22Rv1 (cell line): ENCODE results near the gene LDLRAD4.

Experiments
- H3K27ac ChIP-seq: fragments of 450-650 bp; 2 replicates; pipeline ENCODE4 v1.5.1; 2017
- ZFX ChIP-seq: fragments of 450-650 bp; IDR thresholded peaks from 2 replicates; pipeline ENCODE4 v1.6.1; 2017; ENCODE audit warnings: antibody characterized with exemption, borderline replicate concordance
- TF ChIP-seq, protein P1 (sequence below): fragments of 450-650 bp; IDR thresholded peaks from 2 replicates; pipeline ENCODE4 v1.5.1; 2017; ENCODE audit warnings: mild to moderate bottlenecking

The LDLRAD4 gene

GRCh38 chr18:13445241-13445897, 226.8 kb downstream of the LDLRAD4 start:
- no peak overlapping the region for H3K27ac ChIP-seq
- TF ChIP-seq, protein P1, sequence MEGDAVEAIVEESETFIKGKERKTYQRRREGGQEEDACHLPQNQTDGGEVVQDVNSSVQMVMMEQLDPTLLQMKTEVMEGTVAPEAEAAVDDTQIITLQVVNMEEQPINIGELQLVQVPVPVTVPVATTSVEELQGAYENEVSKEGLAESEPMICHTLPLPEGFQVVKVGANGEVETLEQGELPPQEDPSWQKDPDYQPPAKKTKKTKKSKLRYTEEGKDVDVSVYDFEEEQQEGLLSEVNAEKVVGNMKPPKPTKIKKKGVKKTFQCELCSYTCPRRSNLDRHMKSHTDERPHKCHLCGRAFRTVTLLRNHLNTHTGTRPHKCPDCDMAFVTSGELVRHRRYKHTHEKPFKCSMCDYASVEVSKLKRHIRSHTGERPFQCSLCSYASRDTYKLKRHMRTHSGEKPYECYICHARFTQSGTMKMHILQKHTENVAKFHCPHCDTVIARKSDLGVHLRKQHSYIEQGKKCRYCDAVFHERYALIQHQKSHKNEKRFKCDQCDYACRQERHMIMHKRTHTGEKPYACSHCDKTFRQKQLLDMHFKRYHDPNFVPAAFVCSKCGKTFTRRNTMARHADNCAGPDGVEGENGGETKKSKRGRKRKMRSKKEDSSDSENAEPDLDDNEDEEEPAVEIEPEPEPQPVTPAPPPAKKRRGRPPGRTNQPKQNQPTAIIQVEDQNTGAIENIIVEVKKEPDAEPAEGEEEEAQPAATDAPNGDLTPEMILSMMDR = no peak
- TF ChIP-seq ZFX = no peak

DNA sequence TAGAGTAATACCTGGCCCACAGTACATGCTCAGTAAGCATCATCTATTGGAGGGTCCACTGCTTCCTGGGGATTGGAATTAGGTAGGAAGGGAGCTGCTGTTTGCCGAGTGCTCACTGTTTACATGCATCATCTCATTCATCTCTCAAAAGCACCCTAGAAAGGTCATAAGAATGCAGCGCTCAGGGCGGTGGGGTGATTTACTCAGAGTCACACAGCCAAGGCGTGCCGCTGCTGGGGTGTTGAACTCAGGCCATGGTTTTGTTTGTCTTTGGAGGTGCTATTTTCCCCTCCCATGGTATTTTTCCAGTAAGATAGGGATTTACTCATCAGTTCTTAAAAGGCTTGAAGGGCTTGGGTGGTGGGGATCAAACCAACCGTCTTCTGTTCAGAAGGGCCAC, 227.5 kb downstream of the LDLRAD4 start:
- TF ChIP-seq, protein P1 = no peak
- TF ChIP-seq ZFX = no peak
- no peak overlapping the region for H3K27ac ChIP-seq

- TF ChIP-seq ZFX = no peak
- TF ChIP-seq, protein P1 = no peak
- no peak overlapping the region for H3K27ac ChIP-seq
Measured at GRCh38 chr18:13446610-13447461, 228.3 kb downstream of the LDLRAD4 start.

GRCh38 chr18:13447621-13448334, 229.2 kb downstream of the LDLRAD4 start:
- TF ChIP-seq, protein P1 = no peak
- TF ChIP-seq ZFX = no peak
- no peak overlapping the region for H3K27ac ChIP-seq

DNA sequence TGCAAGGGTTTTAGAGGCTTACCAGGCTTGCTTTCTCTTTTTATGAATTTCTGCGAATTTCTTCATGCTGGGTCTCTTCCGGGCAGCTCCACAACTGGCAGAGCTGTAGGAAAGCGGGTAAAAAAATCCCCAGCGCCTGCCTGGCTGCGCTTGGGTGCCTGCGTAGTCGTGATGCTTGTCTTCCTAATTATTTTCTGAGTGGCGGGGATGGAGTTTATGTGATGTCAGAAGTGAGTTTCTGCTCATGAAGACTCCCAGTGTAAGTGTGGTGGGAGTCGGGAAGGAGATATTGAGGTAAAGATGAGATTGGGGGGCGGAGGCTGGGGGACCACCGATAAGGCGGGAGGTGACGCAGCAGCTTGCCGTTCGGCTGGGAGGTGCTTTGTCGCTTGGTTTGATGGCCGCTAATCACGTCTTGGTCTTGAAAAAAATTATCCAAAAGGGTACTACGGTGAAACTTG, 229.8 kb downstream of the LDLRAD4 start:
- no peak overlapping the region for H3K27ac ChIP-seq
- TF ChIP-seq ZFX = no peak
- TF ChIP-seq, protein P1 = no peak

GRCh38 chr18:13449651-13450050, 231.1 kb downstream of the LDLRAD4 start:
- TF ChIP-seq ZFX = no peak
- TF ChIP-seq, protein P1 = no peak
- no peak overlapping the region for H3K27ac ChIP-seq
